Fibroblast of lung (primary cell): ENCODE measurements around the gene MEI4. TPM values are rescaled to one million over a fixed set of nuclear protein-coding genes. Genes with fewer than 3 reads are reported as not detected.
"Not testable (repeated sequence)": the region's sequence is repeated elsewhere in the genome, so short reads cannot be mapped to it uniquely, and the experiment has no call there.

ENCODE experiments used
- DNase-seq, 2 donors: peaks; one replicate each; pipeline versions ENCODE4 v3.0.0 to v3.0.0-alpha.2; 2010; ENCODE audit warnings: low read depth in 2 of 2
- H2AFZ ChIP-seq: 2 replicates; pipeline ENCODE4 v1.5.1; 2012; ENCODE audit warnings: low read length, control low read depth, inconsistent platforms
- H3K27ac ChIP-seq: 2 replicates; pipeline ENCODE4 v1.5.1; 2011; ENCODE audit warnings: low read length, control low read depth; ENCODE audit not compliant: insufficient read depth
- H3K27me3 ChIP-seq: 2 replicates; pipeline ENCODE4 v1.5.1; 2011; ENCODE audit warnings: mild to moderate bottlenecking, low read length; ENCODE audit not compliant: control insufficient read depth, insufficient read depth
- H3K36me3 ChIP-seq: 2 replicates; pipeline ENCODE4 v1.5.1; 2011; ENCODE audit warnings: low read length; ENCODE audit not compliant: control insufficient read depth, insufficient read depth
- H3K4me1 ChIP-seq: 2 replicates; pipeline ENCODE4 v1.5.1; 2011; ENCODE audit warnings: low read length; ENCODE audit not compliant: control insufficient read depth, insufficient read depth; ENCODE audit errors: extremely low read depth
- H3K4me2 ChIP-seq: 2 replicates; pipeline ENCODE4 v1.5.1; 2011; ENCODE audit warnings: low read length, control low read depth; ENCODE audit not compliant: insufficient read depth; ENCODE audit errors: extremely low read depth
- H3K4me3 ChIP-seq, 4 experiments: fragments of 200-600 bp in 1 of 4; sonication (generic) in 1 of 4; replicated peaks in 1 of 4; 2 replicates each; pipeline ENCODE4 v1.5.1; 2011 to 2016; ENCODE audit warnings: low read length in 4 of 4, low read depth in 3 of 4, mild to moderate bottlenecking in 3 of 4, control low read depth in 2 of 4, inconsistent platforms in 1 of 4, mixed read lengths in 1 of 4; ENCODE audit not compliant: insufficient read depth in 1 of 4; ENCODE audit errors: control extremely low read depth in 1 of 4
- H3K79me2 ChIP-seq: 2 replicates; pipeline ENCODE4 v1.5.1; 2012; ENCODE audit warnings: mild to moderate bottlenecking, low read length, inconsistent platforms; ENCODE audit not compliant: control insufficient read depth, insufficient read depth
- H3K9ac ChIP-seq: 2 replicates; pipeline ENCODE4 v1.5.1; 2011; ENCODE audit warnings: mild to moderate bottlenecking, low read length, control low read depth; ENCODE audit not compliant: insufficient read depth
- H3K9me3 ChIP-seq: 2 replicates; pipeline ENCODE4 v1.5.1; 2012; ENCODE audit warnings: low read depth, low read length; ENCODE audit not compliant: control insufficient read depth, insufficient read depth
- H4K20me1 ChIP-seq: 2 replicates; pipeline ENCODE4 v1.5.1; 2011; ENCODE audit warnings: low read length; ENCODE audit not compliant: control insufficient read depth, insufficient read depth; ENCODE audit errors: extremely low read depth
- CTCF ChIP-seq, 2 donors: IDR thresholded peaks in 1 of 2; conservative IDR thresholded peaks in 1 of 2; 1 replicate in 1 of 2; 2 replicates in 1 of 2; pipeline ENCODE4 v1.5.1; 2011 to 2012; ENCODE audit warnings: low read length in 2 of 2, control low read depth in 1 of 2, inconsistent platforms in 1 of 2, low read depth in 1 of 2, mild to moderate bottlenecking in 1 of 2
- EZH2 ChIP-seq: IDR thresholded peaks from 2 replicates; pipeline ENCODE4 v1.5.1; 2012; ENCODE audit warnings: low read length, control low read depth, mild to moderate bottlenecking; ENCODE audit errors: missing control alignments
- polyA plus RNA-seq, 2 donors: library from polyadenylated mRNA; depleted of rRNA in 1 of 2; stranded (reverse) in 1 of 2; unstranded in 1 of 2; fragments of >200 nt; gene quantifications; 2 replicates each; pipeline ENCODE4 v1.2.1, GENCODE V29; 2011 to 2012; ENCODE audit warnings: missing spikeins in 1 of 2
- total RNA-seq: library from RNA; depleted of rRNA; stranded (reverse); fragments of >200 nt; gene quantifications from 2 replicates; pipeline ENCODE4 v1.2.1, GENCODE V29; 2014

The MEI4 gene
- total and polyA plus RNA-seq, 2 donors (not counting 1 experiment from before 2014, with no cell fraction given) = not detected

- no peaks in the 10 kb centered on the region for H3K36me3 ChIP-seq
- TF ChIP-seq CTCF (conservative IDR thresholded peaks at IDR 0.05 in 1 of 2, IDR thresholded peaks at IDR 0.05 in 1 of 2; ENCODE audit: low read depth in 1 of 2, low read length in 2 of 2) = no peak
- TF ChIP-seq EZH2 = no peak
Measured at GRCh38 chr6:77683515-77683914, 30.7 kb downstream of the MEI4 start.

GRCh38 chr6:77686931-77687330, 34.1 kb downstream of the MEI4 start:
- Histone ChIP-seq H3K4me1 (no peaks in the 10 kb centered on the region), H3K4me2 (no peak overlapping the region), H3K27ac (no peak overlapping the region), H2AFZ (no peak overlapping the region), H3K9me3 (no peaks in the 10 kb centered on the region), H3K4me3 (no peak overlapping the region), H3K36me3 (no peaks in the 10 kb centered on the region), H3K79me2 (no peaks in the 10 kb centered on the region), H4K20me1 (no peaks in the 10 kb centered on the region), H3K27me3 (no peaks in the 10 kb centered on the region), H3K9ac (no peak overlapping the region)
- DNase-seq = no peak
- no peak for TF ChIP-seq EZH2
- TF ChIP-seq CTCF (conservative IDR thresholded peaks at IDR 0.05 in 1 of 2, IDR thresholded peaks at IDR 0.05 in 1 of 2; ENCODE audit: low read depth in 1 of 2, low read length in 2 of 2) = no peak

More at GRCh38 chr6:77683515-77683914, 30.7 kb downstream of the MEI4 start:
- DNase-seq = no peak
- Histone ChIP-seq H3K9me3 (no peaks in the 10 kb centered on the region), H3K27ac (no peak overlapping the region), H3K4me2 (no peak overlapping the region), H4K20me1 (no peaks in the 10 kb centered on the region), H3K9ac (no peak overlapping the region), H3K27me3 (no peaks in the 10 kb centered on the region), H3K4me3 (no peak overlapping the region), H3K4me1 (no peaks in the 10 kb centered on the region), H2AFZ (no peak overlapping the region), H3K79me2 (no peaks in the 10 kb centered on the region)

GRCh38 chr6:77688649-77689048, 35.8 kb downstream of the MEI4 start:
- H3K27ac ChIP-seq = no peak overlapping the region
- no peaks in the 10 kb centered on the region for H3K9me3 ChIP-seq

GRCh38 chr6:77700095-77700494, 47.3 kb downstream of the MEI4 start:
- not testable (repeated sequence) for H3K4me1 ChIP-seq, H3K9me3 ChIP-seq, H3K27me3 ChIP-seq, H3K4me2 ChIP-seq, H3K4me3 ChIP-seq, H3K27ac ChIP-seq, H2AFZ ChIP-seq, DNase-seq, H3K9ac ChIP-seq, H3K36me3 ChIP-seq, H3K79me2 ChIP-seq, H4K20me1 ChIP-seq

More at GRCh38 chr6:77688649-77689048, 35.8 kb downstream of the MEI4 start:
- Histone ChIP-seq H3K79me2 (no peaks in the 10 kb centered on the region), H3K9ac (no peak overlapping the region), H3K4me1 (no peaks in the 10 kb centered on the region), H3K36me3 (no peaks in the 10 kb centered on the region), H3K27me3 (no peaks in the 10 kb centered on the region), H4K20me1 (no peaks in the 10 kb centered on the region), H3K4me2 (no peak overlapping the region), H3K4me3 (no peak overlapping the region), H2AFZ (no peak overlapping the region)
- DNase-seq = no peak
- no peak for TF ChIP-seq EZH2
- TF ChIP-seq CTCF (conservative IDR thresholded peaks at IDR 0.05 in 1 of 2, IDR thresholded peaks at IDR 0.05 in 1 of 2; ENCODE audit: low read depth in 1 of 2, low read length in 2 of 2) = no peak
